AG04449 (cell line): ENCODE data around the gene MXRA7.

ENCODE experiments used
- CTCF ChIA-PET: fragments of 350-600 bp; formaldehyde crosslinking; extraction: SDS; loops from one replicate; lab custom pipeline; 2021; ENCODE audit warnings: antibody characterized with exemption; lab: Yijun Ruan, JAX
- POLR2A ChIA-PET: fragments of 400-600, 350-600 bp; formaldehyde crosslinking; extraction: SDS; loops from one replicate; lab custom pipeline; 2020; ENCODE audit warnings: antibody characterized with exemption, inconsistent platforms; lab: Yijun Ruan, JAX
- DNase-seq: peaks from one replicate; pipeline ENCODE4 v3.0.0-alpha.2; 2010; ENCODE audit warnings: low read depth, low spot score
- H3K4me3 ChIP-seq: 2 replicates; pipeline ENCODE4 v1.5.1; 2011; ENCODE audit warnings: low read depth, mild to moderate bottlenecking, control low read depth, low read length
- CTCF ChIP-seq: IDR thresholded peaks from one replicate; pipeline ENCODE4 v1.5.1; 2011; ENCODE audit warnings: mild to moderate bottlenecking, moderate library complexity, low read length, control low read depth, inconsistent platforms; ENCODE audit not compliant: insufficient read depth; ENCODE audit errors: missing control alignments

The MXRA7 gene

GRCh38 chr17:76720941-76721340, 10.2 kb upstream of the MXRA7 start:
- no peak for DNase-seq
- ChIA-PET CTCF (interaction anchor here (0.5 to 1.6 kb wide), 2 partner anchors 12 to 164 kb away, joined by 3 to 6 read pairs; no protein-coding TSS in a partner anchor), POLR2A (no interaction called here)
- no peak overlapping the region for H3K4me3 ChIP-seq
- no peak for TF ChIP-seq CTCF

- POLR2A ChIA-PET, result no interaction called here
Observed at GRCh38 chr17:76720211-76720610, 9.4 kb upstream of the MXRA7 start.

GRCh38 chr17:76718516-76718915, 7.8 kb upstream of the MXRA7 start:
- CTCF ChIA-PET, result interaction anchor here (1.2 to 6.9 kb wide), 5 partner anchors 7 to 161 kb away, joined by 3 to 74 read pairs (median 7); partner anchors contain the start of genes JMJD6 and METTL23
- POLR2A ChIA-PET, result interaction anchor here (0.7 to 2.7 kb wide), 3 partner anchors 9 to 338 kb away, joined by 3 to 27 read pairs (median 4); partner anchors contain the start of genes MFSD11 and SRSF2
- TF ChIP-seq CTCF, result no peak

More at GRCh38 chr17:76720211-76720610, 9.4 kb upstream of the MXRA7 start:
- TF ChIP-seq CTCF, result no peak
- no peak for DNase-seq
- CTCF ChIA-PET, result no interaction called here
- H3K4me3 ChIP-seq, result no peak overlapping the region

GRCh38 chr17:76716839-76717215, 6.1 kb upstream of the MXRA7 start:
- POLR2A ChIA-PET, result interaction anchor here (0.9 to 2.7 kb wide), 4 partner anchors 9 to 20 kb away, joined by 3 to 28 read pairs (median 16); partner anchors contain the start of genes JMJD6, METTL23, MFSD11 and SRSF2
- no peak for TF ChIP-seq CTCF
- CTCF ChIA-PET, result interaction anchor here (0.8 to 6.9 kb wide), 8 partner anchors 8 to 350 kb away, joined by 3 to 74 read pairs (median 6); partner anchors contain the start of genes JMJD6, METTL23 and MFSD11
- peak; percentile 90 for DNase-seq
- no peak overlapping the region for H3K4me3 ChIP-seq

More at GRCh38 chr17:76718516-76718915, 7.8 kb upstream of the MXRA7 start:
- H3K4me3 ChIP-seq, result no peak overlapping the region
- DNase-seq, result no peak

- ChIA-PET CTCF (interaction anchor here (0.8 to 6.9 kb wide), 7 partner anchors 9 to 350 kb away, joined by 3 to 74 read pairs (median 3); partner anchors contain the start of genes JMJD6, METTL23 and MFSD11), POLR2A (interaction anchor here (0.8 to 2.7 kb wide), 5 partner anchors 9 to 20 kb away, joined by 3 to 28 read pairs (median 5); partner anchors contain the start of genes JMJD6, METTL23, MFSD11 and SRSF2)
- no peak for TF ChIP-seq CTCF
- peak; percentile 98 for DNase-seq
- no peak overlapping the region for H3K4me3 ChIP-seq
Observed at GRCh38 chr17:76716146-76716838, 5.5 kb upstream of the MXRA7 start.

GRCh38 chr17:76715496-76715830, 4.7 kb upstream of the MXRA7 start:
- no peak for DNase-seq
- CTCF ChIA-PET, result interaction anchor here (0.8 to 6.9 kb wide), 24 partner anchors 10 to 351 kb away, joined by 3 to 74 read pairs (median 6); partner anchors contain the start of genes JMJD6, METTL23 and MFSD11
- H3K4me3 ChIP-seq, result no peak overlapping the region

More at GRCh38 chr17:76715496-76715830, 4.7 kb upstream of the MXRA7 start:
- no peak for TF ChIP-seq CTCF
- POLR2A ChIA-PET, result interaction anchor here (2.0 to 2.7 kb wide), 2 partner anchors 10 to 21 kb away, joined by 27 to 28 read pairs; partner anchors contain the start of genes JMJD6, METTL23, MFSD11 and SRSF2
